Vagina (tissue), 2 donors: ENCODE data around the gene WDR41.

Source experiments
- CTCF ChIP-seq, 3 experiments: fragments of 450-650 bp in 2 of 3; fragments of 200-600 bp in 1 of 3; sonication (generic) in 1 of 3; IDR thresholded peaks; one replicate each; pipeline ENCODE4 v1.5.1; 2017 to 2019; ENCODE audit warnings: antibody characterized with exemption in 3 of 3, mild to moderate bottlenecking in 2 of 3, moderate library complexity in 2 of 3
- POLR2AphosphoS5 ChIP-seq, 2 donors: sonication (generic); formaldehyde crosslinking; IDR thresholded peaks; one replicate each; pipeline ENCODE4 v1.9.0; 2017; ENCODE audit warnings: antibody characterized with exemption in 2 of 2, mild to moderate bottlenecking in 2 of 2, low read depth in 1 of 2; ENCODE audit not compliant: insufficient read depth in 1 of 2

- TF ChIP-seq CTCF (IDR thresholded peaks at IDR 0.05) (peak; percentile 74 to 93 (median 90)), POLR2AphosphoS5 (IDR thresholded peaks at IDR 0.05; ENCODE audit: insufficient read depth in 1 of 2, low read depth in 1 of 2) (peak in 1 of 2 donors; percentile 91)
These were observed at the start of gene WDR41 for GRCh38 chr5:77491783-77492652.
